ENCODE measurements around the gene RTCB. TPM values are rescaled to one million over a fixed set of nuclear protein-coding genes. Genes with fewer than 3 reads are reported as not detected.
"Not testable (repeated sequence)": the region's sequence is repeated elsewhere in the genome, so short reads cannot be mapped to it uniquely, and the experiment has no call there.

The RTCB gene
- polyA plus RNA-seq, 3 donors: 34.4 to 56.3 (median 41.3) TPM

- 69 to 76% (median 71%) methylated on average over 4 of the region's 4 CpGs for WGBS, 3 donors
- no peak overlapping the region for H3K27ac ChIP-seq (ENCODE audit: low read depth, low read length)
These were observed 10.6 kb downstream of the RTCB start for GRCh38 chr22:32401486-32401885.

- WGBS, 3 donors: 85 to 91% (median 86%) methylated on average over 5 of the region's 5 CpGs
- H3K27ac ChIP-seq (ENCODE audit: low read depth, low read length): no peak overlapping the region
These were observed 15.3 kb downstream of the RTCB start for GRCh38 chr22:32396746-32397145.

GRCh38 chr22:32396255-32396654 lies 15.8 kb downstream of the RTCB start:
- WGBS, 3 donors: 71 to 95% (median 91%) methylated on average over 1 of the region's 1 CpG
- H3K27ac ChIP-seq (ENCODE audit: low read depth, low read length): no peak overlapping the region

- 90 to 94% (median 94%) methylated on average over 5 of the region's 5 CpGs for WGBS, 3 donors
- no peak overlapping the region for H3K27ac ChIP-seq (ENCODE audit: low read depth, low read length)
These were observed 16.9 kb downstream of the RTCB start for GRCh38 chr22:32395107-32395506.

GRCh38 chr22:32389685-32390084 lies 22.4 kb downstream of the RTCB start:
- no peak overlapping the region for H3K27ac ChIP-seq (ENCODE audit: low read depth, low read length)
- 80 to 86% (median 84%) methylated on average over 4 of the region's 4 CpGs for WGBS, 3 donors

- H3K27ac ChIP-seq (ENCODE audit: low read depth, low read length): no peak overlapping the region
- 98 to 100% (median 100%) methylated on average over 1 of the region's 1 CpG for WGBS, 3 donors
These were observed 26.4 kb downstream of the RTCB start for GRCh38 chr22:32385681-32386080.

- 60 to 69% (median 67%) methylated on average over 5 of the region's 5 CpGs for WGBS, 3 donors
- H3K27ac ChIP-seq (ENCODE audit: low read depth, low read length): no peak overlapping the region
These were observed 31.1 kb downstream of the RTCB start for GRCh38 chr22:32380991-32381390.

- WGBS, 3 donors: 44 to 63% (median 44%) methylated on average over 4 of the region's 4 CpGs
- H3K27ac ChIP-seq (ENCODE audit: low read depth, low read length): no peak overlapping the region
These were observed 33.3 kb downstream of the RTCB start for GRCh38 chr22:32378707-32379272.

- WGBS, 3 donors: 69 to 79% (median 73%) methylated on average over 5 of the region's 5 CpGs
These were observed 35.4 kb downstream of the RTCB start for GRCh38 chr22:32376681-32377080.

DNA sequence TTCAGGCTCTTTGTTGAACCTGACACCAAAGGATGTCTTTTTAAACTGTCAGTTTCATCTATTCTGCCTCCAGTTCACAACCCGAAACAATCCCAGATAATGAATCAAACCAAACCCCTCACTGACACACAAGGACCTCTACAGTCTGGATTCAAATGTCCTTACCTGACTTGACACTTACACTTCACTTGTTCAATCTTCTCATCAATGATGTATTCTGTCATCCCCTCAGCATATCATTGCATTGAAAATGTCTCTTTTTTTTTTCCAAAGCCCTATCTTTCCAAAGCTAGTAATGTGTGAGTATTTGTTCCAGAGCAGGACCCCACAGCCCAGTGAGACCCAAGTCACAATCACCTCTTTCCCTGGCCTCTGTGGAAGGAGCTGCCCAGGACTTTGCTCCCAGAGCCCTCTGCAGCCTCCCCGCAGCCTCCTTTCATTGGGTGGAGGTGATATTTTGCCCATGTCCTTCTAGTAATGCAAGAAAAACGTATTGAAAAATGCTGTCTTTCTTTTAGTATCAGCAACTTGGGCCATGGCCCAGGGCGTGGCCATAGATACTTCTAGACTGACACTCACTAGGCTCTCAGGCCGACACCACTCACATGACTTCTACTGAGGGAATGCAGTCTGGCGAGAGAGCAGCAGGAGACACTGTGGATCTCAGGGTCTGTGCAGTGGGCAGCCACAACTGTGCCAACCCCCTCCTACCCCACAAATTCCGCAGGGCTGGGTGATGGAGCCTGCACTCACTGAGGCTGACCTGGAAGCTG lies 36.2 kb downstream of the RTCB start:
- H3K27ac ChIP-seq (ENCODE audit: low read depth, low read length): no peak overlapping the region
- 83 to 92% (median 84%) methylated on average over 7 of the region's 7 CpGs for WGBS, 3 donors

More at GRCh38 chr22:32376681-32377080, 35.4 kb downstream of the RTCB start:
- no peak overlapping the region for H3K27ac ChIP-seq (ENCODE audit: low read depth, low read length)

GRCh38 chr22:32364210-32364609 lies 47.8 kb downstream of the RTCB start:
- H3K27ac ChIP-seq (ENCODE audit: low read depth, low read length): no peak overlapping the region
- 79 to 87% (median 82%) methylated on average over 5 of the region's 5 CpGs for WGBS, 3 donors

DNA sequence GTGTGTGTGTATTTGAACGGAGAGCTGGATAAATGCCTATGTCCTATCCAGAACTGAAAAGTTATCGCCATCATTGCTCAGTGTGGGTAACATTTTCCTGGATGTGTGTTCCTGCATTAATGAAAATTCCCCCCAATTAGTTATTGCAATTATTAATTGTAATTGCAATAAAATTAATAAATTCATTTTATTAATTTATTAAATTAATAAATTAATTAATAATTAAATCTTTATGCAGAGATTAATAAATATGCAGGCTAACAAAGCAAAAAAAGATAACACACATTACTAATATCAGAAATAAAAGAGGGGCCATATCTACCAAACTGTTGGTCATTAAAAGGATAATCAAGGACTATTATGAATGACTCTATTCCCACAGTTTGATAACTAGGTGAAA lies 50.8 kb downstream of the RTCB start:
- WGBS, 3 donors: 68 to 95% (median 83%) methylated on average over 2 of the region's 2 CpGs

GRCh38 chr22:32360096-32360495 lies 52.0 kb downstream of the RTCB start:
- WGBS, 3 donors: 69 to 78% (median 76%) methylated on average over 11 of the region's 11 CpGs

More for the DNA sequence above, 50.8 kb downstream of the RTCB start:
- no peak overlapping the region for H3K27ac ChIP-seq (ENCODE audit: low read depth, low read length)

DNA sequence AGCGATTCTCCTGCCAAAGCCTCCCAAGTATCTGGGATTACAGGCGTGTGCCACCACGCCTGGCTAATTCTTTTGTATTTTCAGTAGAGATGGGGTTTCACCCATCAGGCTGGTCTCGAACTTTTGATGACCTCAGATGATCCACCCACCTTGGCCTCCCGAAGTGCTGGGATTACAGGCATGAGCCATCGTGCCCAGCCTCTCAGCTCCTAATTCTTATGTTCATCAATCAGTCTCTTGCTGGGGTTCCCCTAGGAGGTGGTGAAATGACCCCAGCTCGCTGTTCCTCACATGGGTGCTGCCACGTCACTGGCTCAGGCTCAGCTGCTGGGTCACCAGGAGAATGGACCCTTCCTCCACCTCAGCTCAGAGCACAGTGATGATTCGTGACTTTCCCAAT lies 54.5 kb downstream of the RTCB start, which contains the start of gene RFPL3:
Gene RFPL3, plus strand, starts transcription at position 301 of the 400 bp plus-strand sequence. CDS start 205 bp downstream, outside the sequence.
- 71 to 85% (median 76%) methylated on average over 9 of the region's 9 CpGs for WGBS, 3 donors

More at GRCh38 chr22:32360096-32360495, 52.0 kb downstream of the RTCB start:
- not testable (repeated sequence) for H3K27ac ChIP-seq (ENCODE audit: low read depth, low read length)

GRCh38 chr22:32355760-32356159 lies 56.3 kb downstream of the RTCB start:
- H3K27ac ChIP-seq (ENCODE audit: low read depth, low read length): no peak overlapping the region
- 70 to 79% (median 71%) methylated on average over 3 of the region's 3 CpGs for WGBS, 3 donors

More for the DNA sequence above, 54.5 kb downstream of the RTCB start, which contains the start of gene RFPL3:
- H3K27ac ChIP-seq (ENCODE audit: low read depth, low read length): not testable (repeated sequence)

- no peak overlapping the region for H3K27ac ChIP-seq (ENCODE audit: low read depth, low read length)
- 82 to 86% (median 84%) methylated on average over 30 of the region's 30 CpGs for WGBS, 3 donors
These were observed 57.4 kb downstream of the RTCB start for GRCh38 chr22:32354360-32355351.

GRCh38 chr22:32353840-32354239 lies 58.2 kb downstream of the RTCB start:
- 90 to 94% (median 92%) methylated on average over 18 to 19 of the region's 19 CpGs for WGBS, 3 donors
- no peak overlapping the region for H3K27ac ChIP-seq (ENCODE audit: low read depth, low read length)

GRCh38 chr22:32353292-32353691 lies 58.8 kb downstream of the RTCB start:
- 93 to 96% (median 95%) methylated on average over 27 to 28 of the region's 28 CpGs for WGBS, 3 donors
- H3K27ac ChIP-seq (ENCODE audit: low read depth, low read length): no peak overlapping the region
